Measurements from ENCODE around the gene BUD31. TPM values are rescaled to one million over a fixed set of nuclear protein-coding genes. Genes with fewer than 3 reads are reported as not detected.

Gene BUD31
- total RNA-seq, 1 experiment from 2014 or later = 154 TPM

- H3K4me3 ChIP-seq (replicated peaks in 1 of 2; ENCODE audit: low read depth in 1 of 2, low read length in 2 of 2) = no peak overlapping the region
- H4K20me1 ChIP-seq (ENCODE audit: insufficient read depth) = no peaks in the 10 kb centered on the region
- BruUV-seq (replicated peaks) = no TSS peak
- TF ChIP-seq SIN3A (IDR thresholded peaks at IDR 0.05; ENCODE audit: low read depth) (no peak), CEBPB (IDR thresholded peaks at IDR 0.05; ENCODE audit: low read depth) (no peak), EZH2phosphoT487 (IDR thresholded peaks at IDR 0.05; ENCODE audit: borderline replicate concordance) (no peak), YY1 (IDR thresholded peaks at IDR 0.05; ENCODE audit: extremely low read depth, insufficient replicate concordance, low read depth, low read length) (no peak), POLR2AphosphoS5 (IDR thresholded peaks at IDR 0.05; ENCODE audit: low read depth, low read length) (no peak), EZH2 (IDR thresholded peaks at IDR 0.05) (no peak), ZNF274 (IDR thresholded peaks at IDR 0.05; ENCODE audit: low read depth, low read length) (no peak), ZFX (IDR thresholded peaks at IDR 0.05) (no peak), SP1 (IDR thresholded peaks at IDR 0.05; ENCODE audit: low read depth) (no peak), TCF7L2 (IDR thresholded peaks at IDR 0.05; ENCODE audit: borderline replicate concordance, extremely low read depth, insufficient read depth, insufficient read length) (no peak), CBX3 (IDR thresholded peaks at IDR 0.05; ENCODE audit: low read depth) (no peak), EGR1 (IDR thresholded peaks at IDR 0.05; ENCODE audit: low read depth) (no peak), FOSL1 (IDR thresholded peaks at IDR 0.05; ENCODE audit: low read depth) (no peak), SRF (IDR thresholded peaks at IDR 0.05; ENCODE audit: low read depth) (no peak), ELF1 (IDR thresholded peaks at IDR 0.05; ENCODE audit: borderline replicate concordance, low read depth) (no peak)
- ChIA-PET POLR2A (interaction anchor here (2.3 kb wide), 1 partner anchor 10 kb away, joined by 6 read pairs; the partner anchor contains the start of genes BUD31 and PDAP1), RAD21 (ENCODE audit: low non-redundant PET in 1 of 2, low total read pairs in 2 of 2, uncharacterized antibody in 2 of 2, unreplicated experiment in 2 of 2) (no interaction called here), CTCF (no interaction called here)
- no peaks in the 10 kb centered on the region for H3K9me3 ChIP-seq (ENCODE audit: control insufficient read depth in 1 of 2, insufficient read depth in 1 of 2, low read depth in 1 of 2, low read length in 2 of 2)
- no peak for DNase-seq (ENCODE audit: low read depth, low spot score)
- H3K4me1 ChIP-seq (ENCODE audit: control insufficient read depth in 1 of 2, insufficient read depth in 2 of 2, low read length in 2 of 2) = no peaks in the 10 kb centered on the region
- intact Hi-C loops (cut with micrococcal nuclease) = no loop called here
- H3K9ac ChIP-seq (ENCODE audit: low read length) = no peak overlapping the region
- H3K36me3 ChIP-seq (ENCODE audit: control insufficient read depth in 1 of 2, insufficient read depth in 2 of 2, low read length in 2 of 2) = peaks cover 45 to 61% of the 10 kb centered on the region in 2 experiments
- H3K27me3 ChIP-seq (ENCODE audit: insufficient read depth, low read length) = no peaks in the 10 kb centered on the region
- peaks cover 34% of the 10 kb centered on the region for H3K79me2 ChIP-seq (ENCODE audit: insufficient read depth, low read length)
- no peak overlapping the region for H3K4me2 ChIP-seq (ENCODE audit: low read length)
- no peaks in the 10 kb centered on the region for H3K9me2 ChIP-seq (ENCODE audit: insufficient read depth)
- H2AFZ ChIP-seq (ENCODE audit: low read depth, low read length, poor library complexity, severe bottlenecking) = no peak overlapping the region
- ATAC-seq = peak; percentile 15
- H3K27ac ChIP-seq (ENCODE audit: low read depth, low read length) = no peak overlapping the region
Observed at GRCh38 chr7:99398891-99399445, 9.8 kb upstream of the BUD31 start.

Data from HCT116 (cell line).